ENCODE measurements around the gene LATS1. TPM values are rescaled to one million over a fixed set of nuclear protein-coding genes. Genes with fewer than 3 reads are reported as not detected.

Gene LATS1
- 29.8 TPM for total RNA-seq
- long read RNA-seq, partial matches to known transcripts = 0 of 6 reads
- long read RNA-seq, other reads (novel, unspliced or antisense) = 4 of 6 reads

DNA sequence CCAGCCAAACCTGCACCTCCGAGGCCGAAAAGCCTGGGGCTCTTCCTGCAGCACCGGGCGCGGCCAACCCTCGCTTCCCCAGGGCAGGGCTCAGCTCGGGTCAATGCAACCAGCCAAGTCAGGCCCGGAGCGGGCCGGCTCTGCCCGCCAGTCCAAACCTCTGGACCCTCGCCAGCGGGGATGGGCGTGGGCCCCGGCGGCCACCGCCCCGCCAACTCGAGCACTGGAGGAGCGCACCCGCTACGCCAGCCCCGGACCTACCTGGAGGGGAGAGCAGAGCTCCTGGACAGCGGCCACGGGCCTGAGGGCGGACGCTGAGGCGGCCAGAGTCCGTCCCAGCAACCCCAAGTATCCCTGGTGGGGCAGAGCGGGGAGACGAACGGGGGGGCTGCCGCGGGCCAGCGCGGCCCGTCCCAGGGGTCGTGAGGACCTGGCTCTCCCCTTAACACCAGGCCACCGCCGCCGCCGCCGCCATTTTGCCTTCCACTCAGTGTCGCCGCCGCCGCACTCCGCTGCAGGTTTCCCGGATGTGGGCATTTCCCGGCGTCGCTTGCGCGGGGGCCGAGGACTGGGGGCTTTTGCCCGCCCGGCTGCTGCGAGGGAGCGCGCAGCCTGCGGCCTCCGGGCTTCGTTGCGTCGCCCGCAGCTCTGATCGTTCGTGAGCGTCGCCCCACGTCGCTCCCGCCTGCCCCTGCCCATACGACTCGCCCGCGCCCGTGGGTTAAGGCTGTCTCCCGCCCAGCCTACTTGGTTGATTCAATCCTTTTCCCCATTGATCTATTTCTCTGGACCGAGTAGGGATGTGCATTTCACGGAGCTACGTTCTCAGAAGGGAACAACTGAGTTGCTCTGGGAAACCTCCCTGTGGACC, at the start of gene LATS1:
LATS1 (minus strand) TSS at position 514 of the 871 bp plus-strand sequence. CDS start 15,975 bp downstream, outside the sequence.
- Histone ChIP-seq H3K27ac (peak within 1 kb of the TSS; percentile 100), H3K4me1 (peaks cover 20% of the 10 kb centered on the region), H3K4me3 (peak within 1 kb of the TSS; percentile 98), H3K36me3 (no peaks in the 10 kb centered on the region), H3K9me3 (no peaks in the 10 kb centered on the region), H3K27me3 (no peaks in the 10 kb centered on the region)
- ATAC-seq (peak; percentile 96), DNase-seq (peak; percentile 97)
- TF ChIP-seq, protein P1, sequence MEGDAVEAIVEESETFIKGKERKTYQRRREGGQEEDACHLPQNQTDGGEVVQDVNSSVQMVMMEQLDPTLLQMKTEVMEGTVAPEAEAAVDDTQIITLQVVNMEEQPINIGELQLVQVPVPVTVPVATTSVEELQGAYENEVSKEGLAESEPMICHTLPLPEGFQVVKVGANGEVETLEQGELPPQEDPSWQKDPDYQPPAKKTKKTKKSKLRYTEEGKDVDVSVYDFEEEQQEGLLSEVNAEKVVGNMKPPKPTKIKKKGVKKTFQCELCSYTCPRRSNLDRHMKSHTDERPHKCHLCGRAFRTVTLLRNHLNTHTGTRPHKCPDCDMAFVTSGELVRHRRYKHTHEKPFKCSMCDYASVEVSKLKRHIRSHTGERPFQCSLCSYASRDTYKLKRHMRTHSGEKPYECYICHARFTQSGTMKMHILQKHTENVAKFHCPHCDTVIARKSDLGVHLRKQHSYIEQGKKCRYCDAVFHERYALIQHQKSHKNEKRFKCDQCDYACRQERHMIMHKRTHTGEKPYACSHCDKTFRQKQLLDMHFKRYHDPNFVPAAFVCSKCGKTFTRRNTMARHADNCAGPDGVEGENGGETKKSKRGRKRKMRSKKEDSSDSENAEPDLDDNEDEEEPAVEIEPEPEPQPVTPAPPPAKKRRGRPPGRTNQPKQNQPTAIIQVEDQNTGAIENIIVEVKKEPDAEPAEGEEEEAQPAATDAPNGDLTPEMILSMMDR (IDR thresholded peaks at IDR 0.05) = no peak
- intact Hi-C loops (cut with DNase I) = no loop called here

DNA sequence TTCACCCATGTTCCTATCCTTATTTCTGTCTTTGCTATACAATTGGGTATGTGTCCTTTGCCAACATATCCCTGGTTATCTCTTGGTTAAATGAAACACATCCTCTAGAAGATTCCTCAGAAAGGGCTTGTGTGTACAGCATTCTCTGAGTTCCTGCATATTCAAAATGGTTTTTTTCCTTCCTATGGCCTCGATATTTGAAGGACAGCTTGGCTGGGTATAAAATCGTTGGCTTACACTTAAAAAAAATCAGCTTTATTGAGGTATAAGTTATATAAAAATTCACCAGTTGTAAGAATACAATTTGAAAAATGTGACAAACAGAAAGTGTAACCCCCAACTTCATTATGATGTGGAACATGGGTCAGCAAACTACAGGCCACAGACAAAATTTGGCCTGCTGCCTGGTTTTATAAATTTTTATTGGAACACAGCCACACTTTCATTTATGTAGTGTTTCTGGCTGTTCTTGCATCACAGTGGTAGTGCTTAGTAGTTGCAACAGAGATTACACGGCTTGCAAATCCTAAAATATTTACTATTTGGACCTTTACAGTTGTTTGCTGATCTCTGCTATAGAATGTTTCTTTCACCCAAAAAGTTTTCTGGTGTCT, 48.4 kb upstream of the LATS1 start:
- intact Hi-C loops (cut with DNase I) = no loop called here
- no peak for DNase-seq
- Histone ChIP-seq H3K27ac (no peak overlapping the region), H3K4me3 (no peak overlapping the region), H3K36me3 (peaks cover under 1% of the 10 kb centered on the region), H3K9me3 (no peaks in the 10 kb centered on the region), H3K27me3 (no peaks in the 10 kb centered on the region), H3K4me1 (no peaks in the 10 kb centered on the region)
- TF ChIP-seq, protein P1 (IDR thresholded peaks at IDR 0.05) = no peak
- no peak for ATAC-seq

DNA sequence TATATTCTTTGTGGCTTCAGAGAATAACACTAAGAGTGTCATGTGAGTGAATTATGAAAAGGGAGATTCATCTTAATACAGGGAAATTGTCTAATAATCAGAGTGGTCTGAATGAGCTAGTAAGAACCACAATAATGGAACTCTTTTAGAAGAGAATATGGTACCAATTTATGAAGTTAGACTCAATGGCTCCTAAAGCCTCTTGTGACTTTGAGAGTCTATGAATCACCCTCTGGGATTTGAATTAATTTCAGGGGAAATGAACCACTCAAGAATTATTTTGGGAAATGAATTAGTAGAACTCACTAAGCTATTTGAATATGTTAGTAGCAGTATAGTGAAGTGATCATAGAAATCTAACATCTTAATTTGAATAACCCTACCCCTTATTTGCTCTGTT, 46.0 kb upstream of the LATS1 start:
- Histone ChIP-seq H3K27ac (no peak overlapping the region), H3K9me3 (no peaks in the 10 kb centered on the region), H3K4me3 (no peak overlapping the region), H3K36me3 (peaks cover 12% of the 10 kb centered on the region), H3K4me1 (no peaks in the 10 kb centered on the region), H3K27me3 (no peaks in the 10 kb centered on the region)
- TF ChIP-seq, protein P1 (IDR thresholded peaks at IDR 0.05) = no peak
- intact Hi-C loops (cut with DNase I) = no loop called here
- DNase-seq = no peak
- ATAC-seq = no peak

DNA sequence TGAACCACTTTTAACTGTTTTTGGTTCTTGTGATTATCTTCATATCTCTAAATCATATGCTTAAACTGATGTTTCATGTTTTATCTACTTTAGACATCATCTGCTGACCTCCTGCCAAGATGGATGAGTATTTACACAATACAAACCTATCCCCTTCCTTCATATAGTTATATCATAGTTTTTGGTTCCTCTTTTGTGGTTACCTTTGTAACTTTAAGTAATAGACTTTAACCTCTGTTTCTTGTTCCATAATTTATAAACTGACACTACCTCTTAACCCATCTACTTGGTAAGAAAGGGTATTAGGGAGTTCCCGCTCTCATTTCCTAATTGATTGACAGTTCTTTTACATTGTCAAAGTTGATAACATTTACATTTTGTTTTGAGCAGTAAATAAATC, 43.5 kb upstream of the LATS1 start:
- no peak overlapping the region for H3K27ac ChIP-seq
- intact Hi-C loops (cut with DNase I) = no loop called here
- DNase-seq = no peak
- no peak overlapping the region for H3K4me3 ChIP-seq
- no peaks in the 10 kb centered on the region for H3K27me3 ChIP-seq
- ATAC-seq = peak; percentile 48
- TF ChIP-seq, protein P1 (IDR thresholded peaks at IDR 0.05) = no peak
- H3K9me3 ChIP-seq = no peaks in the 10 kb centered on the region
- no peaks in the 10 kb centered on the region for H3K4me1 ChIP-seq
- H3K36me3 ChIP-seq = peaks cover 12% of the 10 kb centered on the region

DNA sequence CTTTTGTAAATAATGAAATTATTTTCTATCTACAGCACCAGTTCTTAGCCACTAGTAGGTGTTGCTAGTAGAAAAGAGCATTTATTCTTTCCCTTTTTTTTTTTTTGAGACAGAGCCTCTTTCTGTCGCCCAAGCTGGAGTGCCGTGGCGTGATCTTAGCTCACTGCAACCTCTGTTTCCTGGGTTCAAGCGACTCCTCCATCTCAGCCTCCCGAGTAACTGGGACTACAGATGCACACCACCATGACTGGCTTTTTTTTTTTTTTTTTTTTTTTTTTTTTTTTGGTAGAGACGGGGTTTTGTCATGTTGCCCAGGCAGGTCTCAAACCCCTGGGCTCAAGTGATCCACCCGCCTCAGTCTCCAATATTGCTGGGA, 38.3 kb upstream of the LATS1 start:
- Histone ChIP-seq H3K4me3 (no peak overlapping the region), H3K4me1 (peaks cover 28% of the 10 kb centered on the region), H3K27ac (no peak overlapping the region), H3K9me3 (no peaks in the 10 kb centered on the region), H3K36me3 (peaks cover 12% of the 10 kb centered on the region), H3K27me3 (no peaks in the 10 kb centered on the region)
- DNase-seq (no peak), ATAC-seq (no peak)
- intact Hi-C loops (cut with DNase I) = no loop called here
- TF ChIP-seq, protein P1 (IDR thresholded peaks at IDR 0.05) = no peak
